Endothelial cell of hepatic sinusoid (primary cell): Measurements from ENCODE around the gene FOXA3.

Source experiments
- in situ Hi-C: cut with HindIII; loops from 2 replicates; pipeline ENCODE4 v1.10.0; 2017; ENCODE audit warnings: low sequenced_read_pairs

FOXA3 gene

GRCh38 chr19:45863840-45864628 lies at the start of gene FOXA3:
Gene FOXA3, plus strand, starts transcription at chr19:45864326. Its CDS starts 131 bp downstream, at chr19:45864457.
- in situ Hi-C loops, result no loop called here

- in situ Hi-C loops, result no loop called here
Observed at GRCh38 chr19:45814851-45815480, 49.2 kb upstream of the FOXA3 start, which contains the start of gene RSPH6A. Gene RSPH6A, minus strand, starts transcription at chr19:45815308. Its CDS starts 132 bp downstream, at chr19:45815176.

GRCh38 chr19:45815481-45816216 lies 48.5 kb upstream of the FOXA3 start:
- in situ Hi-C loops, result no loop called here

GRCh38 chr19:45816236-45817009 lies 47.7 kb upstream of the FOXA3 start:
- in situ Hi-C loops, result no loop called here

GRCh38 chr19:45817010-45817724 lies 47.0 kb upstream of the FOXA3 start:
- in situ Hi-C loops, result no loop called here

- in situ Hi-C loops, result no loop called here
Observed at GRCh38 chr19:45817725-45818301, 46.3 kb upstream of the FOXA3 start.

DNA sequence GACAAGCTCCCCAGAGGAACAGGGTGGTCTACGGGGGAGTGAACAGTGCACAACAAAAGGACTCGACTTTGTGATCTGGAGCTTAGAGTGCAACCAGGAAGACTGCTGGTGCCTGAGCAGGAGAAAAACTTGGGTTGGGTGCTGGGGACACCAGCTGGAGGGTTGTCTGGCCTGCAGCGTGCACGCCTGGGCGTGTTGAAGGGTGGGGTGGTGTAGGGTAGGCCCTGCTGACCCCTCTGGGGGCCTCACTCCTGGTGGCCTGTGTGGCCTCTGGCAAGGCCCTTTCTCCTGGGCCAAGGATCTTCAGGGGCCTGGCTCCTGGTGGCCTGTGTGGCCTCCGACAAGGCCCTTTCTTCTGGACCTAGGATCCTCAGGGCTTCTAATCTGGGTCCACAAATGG lies 44.4 kb upstream of the FOXA3 start:
- in situ Hi-C loops, result no loop called here

DNA sequence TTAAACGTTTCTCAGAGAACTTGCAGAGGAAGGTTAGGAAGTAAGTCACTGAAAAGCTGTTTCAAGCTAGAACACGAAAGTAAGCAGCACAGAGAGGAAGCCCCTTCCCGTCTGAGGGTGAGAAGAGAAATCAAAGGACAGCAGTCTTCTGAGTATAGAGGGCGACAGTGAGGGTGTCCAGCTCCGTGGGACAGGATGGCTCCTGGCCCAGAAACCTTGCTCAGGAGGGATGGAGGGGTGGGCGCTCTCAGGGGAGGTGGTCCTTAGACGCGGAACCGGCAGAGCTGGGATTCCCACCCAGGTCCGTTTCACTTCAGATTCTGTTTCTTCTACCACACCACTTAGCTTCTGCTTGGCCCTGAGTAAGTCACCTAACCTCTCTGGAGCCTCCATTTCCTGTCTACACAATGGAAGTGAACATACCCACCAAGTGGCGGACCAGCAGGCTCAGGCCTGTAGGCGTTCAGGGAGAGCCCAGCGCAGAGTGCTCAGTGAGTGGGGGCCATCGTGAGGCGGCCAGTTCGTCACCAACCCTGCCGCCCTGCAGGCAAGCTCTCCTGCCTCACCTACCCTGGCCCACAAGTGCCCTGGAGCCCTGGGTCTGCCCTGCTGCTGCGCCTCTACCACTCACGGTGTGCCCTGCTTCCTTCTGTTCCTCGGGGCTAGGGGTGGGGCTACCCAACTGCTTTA lies 43.6 kb upstream of the FOXA3 start:
- in situ Hi-C loops, result no loop called here

DNA sequence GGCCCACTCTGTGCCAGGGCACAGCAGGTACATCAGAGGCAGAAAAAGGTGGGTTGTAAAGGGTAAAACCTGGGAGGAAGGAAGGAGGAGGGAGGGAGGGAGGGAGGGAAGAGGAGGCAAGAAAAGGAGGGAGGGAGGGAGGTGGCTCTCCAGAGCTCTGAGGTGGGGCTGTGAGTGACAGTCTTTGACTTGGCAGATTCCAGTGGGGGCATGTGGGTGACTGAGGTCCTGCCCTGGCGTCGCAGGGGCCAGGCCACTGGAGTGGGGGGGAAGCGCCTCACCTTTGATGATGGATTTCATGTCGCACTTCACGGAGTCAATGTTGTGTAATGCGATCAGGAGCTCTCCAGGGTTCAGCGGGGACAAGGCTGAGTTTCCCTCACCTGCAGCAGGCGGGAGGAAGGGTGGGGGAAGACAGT lies 43.0 kb upstream of the FOXA3 start:
- in situ Hi-C loops, result no loop called here

DNA sequence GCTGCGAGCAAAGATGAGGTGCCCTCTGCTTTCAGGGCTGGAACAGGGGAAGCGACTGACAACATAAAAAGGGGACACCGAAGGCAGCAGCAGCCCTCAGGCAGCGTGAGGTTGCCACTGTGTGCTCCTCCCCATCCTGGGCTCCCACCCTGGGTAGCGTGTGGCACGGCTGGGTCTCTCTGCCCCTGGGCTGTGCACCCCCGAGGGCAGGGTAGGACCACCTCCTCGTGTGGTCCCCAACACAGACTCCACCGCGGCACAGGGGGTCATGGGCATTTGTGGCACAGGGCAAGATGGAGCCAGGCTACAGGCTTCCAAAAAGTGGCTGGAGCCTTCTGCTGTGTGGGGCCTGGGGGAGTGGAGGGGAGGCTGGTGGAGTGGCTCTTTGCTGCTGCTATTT lies 42.6 kb upstream of the FOXA3 start:
- in situ Hi-C loops, result no loop called here

GRCh38 chr19:45822716-45823115 lies 41.4 kb upstream of the FOXA3 start:
- in situ Hi-C loops, result no loop called here

GRCh38 chr19:45823182-45823581 lies 40.9 kb upstream of the FOXA3 start:
- in situ Hi-C loops, result no loop called here

GRCh38 chr19:45824041-45824471 lies 40.1 kb upstream of the FOXA3 start:
- in situ Hi-C loops, result no loop called here

GRCh38 chr19:45824531-45825262 lies 39.4 kb upstream of the FOXA3 start:
- in situ Hi-C loops, result no loop called here

DNA sequence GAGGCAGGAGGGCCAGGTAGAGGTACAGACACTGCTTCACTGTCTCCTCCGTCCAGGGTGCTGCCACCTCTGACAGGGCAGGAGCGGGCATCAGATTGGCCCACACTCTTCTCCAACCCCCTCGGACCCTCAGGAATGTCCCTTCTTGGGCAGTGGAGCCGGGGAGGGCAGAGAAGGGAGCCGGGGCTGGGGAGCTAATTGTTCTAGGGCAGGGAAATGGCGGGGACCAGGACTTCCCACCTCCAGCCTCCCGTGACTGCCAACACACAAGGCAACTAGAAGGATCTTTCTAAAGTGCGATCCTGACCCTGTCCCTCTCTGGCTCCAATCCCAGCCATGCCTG lies 38.9 kb upstream of the FOXA3 start:
- in situ Hi-C loops, result no loop called here

GRCh38 chr19:45825917-45826893 lies 37.9 kb upstream of the FOXA3 start:
- in situ Hi-C loops, result no loop called here

- in situ Hi-C loops, result no loop called here
Observed at GRCh38 chr19:45826934-45827333, 37.2 kb upstream of the FOXA3 start.
